Neural progenitor cell (in vitro differentiated cells): ENCODE results near the gene GCK.

Experiments
- EZH2 ChIP-seq: fragments of 200-600 bp; sonication (generic); IDR thresholded peaks from 2 replicates; pipeline ENCODE4 v1.6.1; 2017; ENCODE audit warnings: antibody characterized with exemption, mild to moderate bottlenecking, moderate library complexity
- EZH2phosphoT487 ChIP-seq: fragments of 200-600 bp; sonication (generic); IDR thresholded peaks from 2 replicates; pipeline ENCODE4 v1.6.1; 2017; ENCODE audit warnings: antibody characterized with exemption
- TF ChIP-seq, protein P1 (sequence below): fragments of 200-600 bp; sonication (generic); IDR thresholded peaks from 2 replicates; pipeline ENCODE4 v1.5.1; 2017; ENCODE audit warnings: antibody characterized with exemption, mild to moderate bottlenecking

GRCh38 chr7:44226396-44226753 lies 37.1 kb upstream of the GCK start:
- TF ChIP-seq, protein P1, sequence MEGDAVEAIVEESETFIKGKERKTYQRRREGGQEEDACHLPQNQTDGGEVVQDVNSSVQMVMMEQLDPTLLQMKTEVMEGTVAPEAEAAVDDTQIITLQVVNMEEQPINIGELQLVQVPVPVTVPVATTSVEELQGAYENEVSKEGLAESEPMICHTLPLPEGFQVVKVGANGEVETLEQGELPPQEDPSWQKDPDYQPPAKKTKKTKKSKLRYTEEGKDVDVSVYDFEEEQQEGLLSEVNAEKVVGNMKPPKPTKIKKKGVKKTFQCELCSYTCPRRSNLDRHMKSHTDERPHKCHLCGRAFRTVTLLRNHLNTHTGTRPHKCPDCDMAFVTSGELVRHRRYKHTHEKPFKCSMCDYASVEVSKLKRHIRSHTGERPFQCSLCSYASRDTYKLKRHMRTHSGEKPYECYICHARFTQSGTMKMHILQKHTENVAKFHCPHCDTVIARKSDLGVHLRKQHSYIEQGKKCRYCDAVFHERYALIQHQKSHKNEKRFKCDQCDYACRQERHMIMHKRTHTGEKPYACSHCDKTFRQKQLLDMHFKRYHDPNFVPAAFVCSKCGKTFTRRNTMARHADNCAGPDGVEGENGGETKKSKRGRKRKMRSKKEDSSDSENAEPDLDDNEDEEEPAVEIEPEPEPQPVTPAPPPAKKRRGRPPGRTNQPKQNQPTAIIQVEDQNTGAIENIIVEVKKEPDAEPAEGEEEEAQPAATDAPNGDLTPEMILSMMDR, result no peak
- no peak for TF ChIP-seq EZH2
- TF ChIP-seq EZH2phosphoT487, result no peak
